Activated B cell treated with CpG ODN at 0.5 μM for 24 hours (primary cell): ENCODE data around the gene ITGA11. TPM values are rescaled to one million over a fixed set of nuclear protein-coding genes. Genes with fewer than 3 reads are reported as not detected.

ENCODE experiments used
- ATAC-seq: fragments of 200-7000 bp; cut with Tn5 transposase; one replicate; pipeline ENCODE4 v1.10.0; 2021; ENCODE audit warnings: low read depth, mild to moderate bottlenecking, moderate library complexity
- CTCF ChIA-PET: fragments of 350-600 bp; sonication (Branson Sonifier 250); formaldehyde crosslinking; loops from one replicate; lab custom pipeline; 2021; ENCODE audit warnings: antibody characterized with exemption; lab: Charles Lee
- POLR2A ChIA-PET: fragments of 350-600 bp; sonication (Branson Sonifier 250); formaldehyde crosslinking; loops from one replicate; lab custom pipeline; 2021; ENCODE audit warnings: antibody characterized with exemption; lab: Charles Lee
- DNase-seq: peaks from one replicate; pipeline ENCODE4 v3.0.0; 2022
- H3K27ac Mint-ChIP-seq: one replicate; pipeline ENCODE4 v1.8.0; 2020; ENCODE audit warnings: mixed read lengths
- H3K27me3 Mint-ChIP-seq: one replicate; pipeline ENCODE4 v1.8.0; 2021; ENCODE audit warnings: mixed read lengths
- H3K36me3 Mint-ChIP-seq: one replicate; pipeline ENCODE4 v1.8.0; 2021; ENCODE audit warnings: low read depth, mixed read lengths
- H3K4me1 Mint-ChIP-seq: one replicate; pipeline ENCODE4 v1.8.0; 2021; ENCODE audit warnings: mixed read lengths
- H3K4me3 Mint-ChIP-seq: one replicate; pipeline ENCODE4 v1.8.0; 2020; ENCODE audit warnings: mild to moderate bottlenecking, mixed read lengths
- H3K9me3 Mint-ChIP-seq: one replicate; pipeline ENCODE4 v1.8.0; 2020; ENCODE audit warnings: mixed read lengths
- intact Hi-C: fragments of 100-400 bp; cut with micrococcal nuclease; formaldehyde crosslinking; loops from one replicate; pipeline ENCODE4 v1.15.1; 2024
- total RNA-seq: library from RNA; stranded (reverse); gene quantifications from 2 replicates; pipeline ENCODE4 v1.2.3, GENCODE V29; 2022
- TF ChIP-seq, protein P1 (sequence below): fragments of 200-600 bp; IDR thresholded peaks from one replicate; pipeline ENCODE4 v1.8.0; 2022; ENCODE audit warnings: antibody characterized with exemption, mild to moderate bottlenecking

The ITGA11 gene
- total RNA-seq, 1 donor from 2014 or later, result not detected

GRCh38 chr15:68434021-68434420 lies 2.1 kb upstream of the ITGA11 start:
- CTCF ChIA-PET, result no interaction called here
- no peaks in the 10 kb centered on the region for H3K36me3 Mint-ChIP-seq

DNA sequence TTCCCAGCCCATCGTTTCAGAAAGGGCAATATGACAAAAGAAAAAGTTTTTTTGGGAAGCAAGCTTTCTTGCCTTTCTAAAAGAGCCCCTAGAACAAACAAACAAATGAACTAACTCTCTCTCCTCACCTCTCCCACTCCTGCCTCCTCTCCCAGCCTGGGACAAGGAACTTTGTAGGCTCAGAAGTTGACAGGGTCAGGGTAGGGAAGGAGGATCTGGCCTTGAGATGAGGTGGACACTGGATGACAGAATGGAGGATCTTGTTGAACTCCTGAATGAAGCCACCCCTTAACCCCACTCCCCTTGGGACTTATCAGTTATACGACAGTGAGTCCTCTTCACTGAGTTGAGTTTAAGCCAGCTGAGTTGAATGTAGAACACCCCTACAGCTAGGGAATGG lies 1.6 kb upstream of the ITGA11 start:
- no peak overlapping the region for H3K4me3 Mint-ChIP-seq
- DNase-seq, result no peak
- ChIA-PET CTCF (no interaction called here), POLR2A (no interaction called here)
- no peaks in the 10 kb centered on the region for H3K9me3 Mint-ChIP-seq
- peaks cover 6% of the 10 kb centered on the region for H3K4me1 Mint-ChIP-seq
- H3K36me3 Mint-ChIP-seq, result no peaks in the 10 kb centered on the region
- ATAC-seq, result no peak
- intact Hi-C loops, result no loop called here
- H3K27ac Mint-ChIP-seq, result no peak overlapping the region
- peaks cover 49% of the 10 kb centered on the region for H3K27me3 Mint-ChIP-seq
- TF ChIP-seq, protein P1, sequence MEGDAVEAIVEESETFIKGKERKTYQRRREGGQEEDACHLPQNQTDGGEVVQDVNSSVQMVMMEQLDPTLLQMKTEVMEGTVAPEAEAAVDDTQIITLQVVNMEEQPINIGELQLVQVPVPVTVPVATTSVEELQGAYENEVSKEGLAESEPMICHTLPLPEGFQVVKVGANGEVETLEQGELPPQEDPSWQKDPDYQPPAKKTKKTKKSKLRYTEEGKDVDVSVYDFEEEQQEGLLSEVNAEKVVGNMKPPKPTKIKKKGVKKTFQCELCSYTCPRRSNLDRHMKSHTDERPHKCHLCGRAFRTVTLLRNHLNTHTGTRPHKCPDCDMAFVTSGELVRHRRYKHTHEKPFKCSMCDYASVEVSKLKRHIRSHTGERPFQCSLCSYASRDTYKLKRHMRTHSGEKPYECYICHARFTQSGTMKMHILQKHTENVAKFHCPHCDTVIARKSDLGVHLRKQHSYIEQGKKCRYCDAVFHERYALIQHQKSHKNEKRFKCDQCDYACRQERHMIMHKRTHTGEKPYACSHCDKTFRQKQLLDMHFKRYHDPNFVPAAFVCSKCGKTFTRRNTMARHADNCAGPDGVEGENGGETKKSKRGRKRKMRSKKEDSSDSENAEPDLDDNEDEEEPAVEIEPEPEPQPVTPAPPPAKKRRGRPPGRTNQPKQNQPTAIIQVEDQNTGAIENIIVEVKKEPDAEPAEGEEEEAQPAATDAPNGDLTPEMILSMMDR, result no peak

More at GRCh38 chr15:68434021-68434420, 2.1 kb upstream of the ITGA11 start:
- TF ChIP-seq, protein P1, result no peak
- peaks cover 6% of the 10 kb centered on the region for H3K4me1 Mint-ChIP-seq
- peaks cover 51% of the 10 kb centered on the region for H3K27me3 Mint-ChIP-seq
- POLR2A ChIA-PET, result no interaction called here
- ATAC-seq, result no peak
- no peak for DNase-seq
- H3K4me3 Mint-ChIP-seq, result no peak overlapping the region
- H3K9me3 Mint-ChIP-seq, result no peaks in the 10 kb centered on the region
- intact Hi-C loops, result no loop called here
- H3K27ac Mint-ChIP-seq, result no peak overlapping the region

- CTCF ChIA-PET, result no interaction called here
- Mint-ChIP-seq H3K4me3 (no peak overlapping the region), H3K36me3 (no peaks in the 10 kb centered on the region), H3K9me3 (no peaks in the 10 kb centered on the region), H3K27me3 (peaks cover 47% of the 10 kb centered on the region), H3K27ac (no peak overlapping the region), H3K4me1 (peaks cover 6% of the 10 kb centered on the region)
- POLR2A ChIA-PET, result no interaction called here
- TF ChIP-seq, protein P1, result no peak
- DNase-seq (no peak), ATAC-seq (no peak)
- intact Hi-C loops, result no loop called here
Measured at GRCh38 chr15:68432441-68433064, 590 bp upstream of the ITGA11 start.

DNA sequence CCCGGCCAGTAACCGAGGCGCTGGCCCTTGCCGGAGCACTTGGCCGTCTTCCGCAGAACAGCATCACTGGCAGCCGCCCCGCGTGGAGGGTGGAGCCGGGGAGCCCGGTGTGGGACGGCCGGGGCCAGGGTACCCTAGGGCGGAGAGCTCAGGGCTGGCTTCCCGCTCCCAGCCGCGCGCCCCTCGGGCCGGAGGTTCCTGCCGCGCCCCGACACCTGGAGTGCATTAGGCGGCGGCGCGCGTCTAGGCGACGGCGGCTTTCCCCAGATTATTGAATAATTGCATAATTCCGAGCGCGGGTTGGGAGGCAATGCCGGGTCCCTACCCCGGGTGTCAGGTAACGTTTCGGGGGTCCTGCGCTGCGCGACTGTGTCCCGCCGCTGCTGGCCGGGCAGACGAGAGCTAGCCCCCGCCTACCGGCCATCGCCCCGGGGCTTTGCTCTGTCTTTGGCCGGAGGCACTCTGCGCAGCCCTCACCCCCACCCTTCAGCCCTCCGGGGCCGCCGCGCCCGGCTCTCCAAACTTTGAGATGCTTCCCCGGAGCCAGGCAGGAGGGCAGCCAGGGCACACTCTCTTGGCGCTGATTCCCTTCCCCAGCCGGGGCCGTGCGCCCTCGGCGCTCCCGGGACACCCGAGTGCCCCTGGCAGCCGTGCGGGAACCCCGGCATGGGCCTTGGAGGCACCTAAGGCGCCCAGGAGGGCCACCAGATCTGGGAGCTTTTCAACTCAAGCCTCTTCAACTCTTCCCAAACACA lies 749 bp downstream of the ITGA11 start:
- POLR2A ChIA-PET, result no interaction called here
- no peaks in the 10 kb centered on the region for H3K36me3 Mint-ChIP-seq
- intact Hi-C loops, result no loop called here
- H3K9me3 Mint-ChIP-seq, result no peaks in the 10 kb centered on the region
- no peak overlapping the region for H3K4me3 Mint-ChIP-seq
- peaks cover 41% of the 10 kb centered on the region for H3K27me3 Mint-ChIP-seq
- peaks cover 6% of the 10 kb centered on the region for H3K4me1 Mint-ChIP-seq
- CTCF ChIA-PET, result no interaction called here
- ATAC-seq, result no peak
- no peak overlapping the region for H3K27ac Mint-ChIP-seq
- DNase-seq, result no peak
- TF ChIP-seq, protein P1, result no peak

- Mint-ChIP-seq H3K36me3 (no peaks in the 10 kb centered on the region), H3K9me3 (no peaks in the 10 kb centered on the region), H3K27ac (no peak overlapping the region), H3K27me3 (peaks cover 41% of the 10 kb centered on the region), H3K4me1 (peaks cover 6% of the 10 kb centered on the region), H3K4me3 (no peak overlapping the region)
- peak; percentile 6 for DNase-seq
- ATAC-seq, result no peak
- TF ChIP-seq, protein P1, result no peak
- ChIA-PET CTCF (no interaction called here), POLR2A (no interaction called here)
- intact Hi-C loops, result no loop called here
Measured at GRCh38 chr15:68430471-68431036, 1.4 kb downstream of the ITGA11 start.
